HG03103 (cell line): ENCODE measurements around the gene HERC2.
"Not testable (repeated sequence)": the region's sequence is repeated elsewhere in the genome, so short reads cannot be mapped to it uniquely, and the experiment has no call there.

ENCODE experiments used
- ATAC-seq: cut with Tn5 transposase; IDR thresholded peaks from one replicate; pipeline ENCODE4 v1.9.1; 2021; ENCODE audit warnings: low read depth; ENCODE audit not compliant: unreplicated experiment

HERC2 gene

GRCh38 chr15:28274635-28275034, 47.3 kb downstream of the HERC2 start:
- no peak for ATAC-seq

GRCh38 chr15:28273873-28274610, 47.9 kb downstream of the HERC2 start:
- ATAC-seq = no peak

GRCh38 chr15:28273468-28273867, 48.5 kb downstream of the HERC2 start:
- ATAC-seq = no peak

- ATAC-seq = no peak
These were observed 49.4 kb downstream of the HERC2 start for GRCh38 chr15:28272587-28272986.

GRCh38 chr15:28271697-28272260, 50.2 kb downstream of the HERC2 start:
- ATAC-seq = no peak

- no peak for ATAC-seq
These were observed 52.9 kb downstream of the HERC2 start for GRCh38 chr15:28269097-28269496.

- no peak for ATAC-seq
These were observed 54.3 kb downstream of the HERC2 start for GRCh38 chr15:28267727-28268126.

- ATAC-seq = no peak
These were observed 56.5 kb downstream of the HERC2 start for GRCh38 chr15:28265334-28266019.

- no peak for ATAC-seq
These were observed 57.8 kb downstream of the HERC2 start for GRCh38 chr15:28264166-28264565.

GRCh38 chr15:28262438-28262837, 59.5 kb downstream of the HERC2 start:
- ATAC-seq = no peak

- ATAC-seq = no peak
These were observed 61.3 kb downstream of the HERC2 start for GRCh38 chr15:28260722-28261121.

- ATAC-seq = no peak
These were observed 61.7 kb downstream of the HERC2 start for GRCh38 chr15:28260317-28260716.

- ATAC-seq = no peak
These were observed 66.0 kb downstream of the HERC2 start for GRCh38 chr15:28255965-28256364.

- ATAC-seq = no peak
These were observed 69.1 kb downstream of the HERC2 start for GRCh38 chr15:28252831-28253230.

GRCh38 chr15:28246605-28247004, 75.4 kb downstream of the HERC2 start:
- no peak for ATAC-seq

GRCh38 chr15:28243901-28244300, 78.1 kb downstream of the HERC2 start:
- no peak for ATAC-seq

GRCh38 chr15:28243399-28243798, 78.6 kb downstream of the HERC2 start:
- ATAC-seq = no peak

GRCh38 chr15:28238296-28238695, 83.7 kb downstream of the HERC2 start:
- ATAC-seq = not testable (repeated sequence)

GRCh38 chr15:28231743-28232142, 90.2 kb downstream of the HERC2 start:
- ATAC-seq = not testable (repeated sequence)

- not testable (repeated sequence) for ATAC-seq
These were observed 90.6 kb downstream of the HERC2 start for GRCh38 chr15:28231336-28231735.

GRCh38 chr15:28228990-28229640, 92.9 kb downstream of the HERC2 start:
- not testable (repeated sequence) for ATAC-seq
